Neural cell (in vitro differentiated cells): ENCODE data around the gene RIN2. TPM values are rescaled to one million over a fixed set of nuclear protein-coding genes. Genes with fewer than 3 reads are reported as not detected.

ENCODE experiments used
- H2AFZ ChIP-seq: fragments of 200-600, 300-800 bp; sonication (generic), shearing (Covaris generic); 2 replicates; pipeline ENCODE4 v1.6.0; 2014; ENCODE audit warnings: low read depth, mild to moderate bottlenecking, antibody characterized with exemption, low read length, moderate library complexity
- H3F3A ChIP-seq: fragments of 200-600 bp; shearing (Covaris generic); 2 replicates; pipeline ENCODE4 v1.6.1; 2016; ENCODE audit warnings: mild to moderate bottlenecking, moderate library complexity, mixed read lengths, antibody characterized with exemption, low read length; ENCODE audit not compliant: insufficient read depth, poor library complexity, severe bottlenecking
- H3K27ac ChIP-seq: fragments of 200-600, 300-800 bp; sonication (generic), shearing (Covaris generic); 2 replicates; pipeline ENCODE4 v1.5.1; 2014; ENCODE audit warnings: mild to moderate bottlenecking, low read length, moderate library complexity
- H3K27me3 ChIP-seq: fragments of 300-800, 200-600 bp; sonication (generic), shearing (Covaris generic); 2 replicates; pipeline ENCODE4 v1.6.0; 2014; ENCODE audit warnings: mild to moderate bottlenecking, low read depth, low read length, moderate library complexity; ENCODE audit not compliant: insufficient read depth
- H3K36me3 ChIP-seq: fragments of 300-800, 200-600 bp; sonication (generic), shearing (Covaris generic); 2 replicates; pipeline ENCODE4 v1.5.1; 2014; ENCODE audit warnings: mild to moderate bottlenecking, antibody characterized with exemption, low read length, moderate library complexity; ENCODE audit not compliant: insufficient read depth
- H3K4me2 ChIP-seq: fragments of 300-800, 200-600 bp; sonication (generic), shearing (Covaris generic); 2 replicates; pipeline ENCODE4 v1.6.0; 2014; ENCODE audit warnings: mild to moderate bottlenecking, low read length
- H3K4me3 ChIP-seq: fragments of 300-800, 200-600 bp; sonication (generic), shearing (Covaris generic); 2 replicates; pipeline ENCODE4 v1.5.1; 2014; ENCODE audit warnings: mild to moderate bottlenecking, low read length, moderate library complexity
- H3K79me2 ChIP-seq: fragments of 200-600 bp; shearing (Covaris generic); replicated peaks from 2 replicates; pipeline ENCODE4 v1.6.0; 2014; ENCODE audit warnings: mild to moderate bottlenecking, low read length, moderate library complexity; ENCODE audit not compliant: insufficient read depth
- H3K9ac ChIP-seq: fragments of 300-800, 200-600 bp; sonication (generic), shearing (Covaris generic); 2 replicates; pipeline ENCODE4 v1.6.1; 2016; ENCODE audit warnings: mild to moderate bottlenecking, low read length, mixed read lengths
- H3K9me2 ChIP-seq: fragments of 200-600 bp; shearing (Covaris generic); 2 replicates; pipeline ENCODE4 v1.6.1; 2016; ENCODE audit warnings: mild to moderate bottlenecking, low read length, mixed read lengths; ENCODE audit not compliant: insufficient read depth
- H3K9me3 ChIP-seq: fragments of 200-600, 300-800 bp; sonication (generic), shearing (Covaris generic); 2 replicates; pipeline ENCODE4 v1.6.1; 2016; ENCODE audit warnings: mild to moderate bottlenecking, mixed run types, low read length, moderate library complexity, mixed read lengths
- H4K20me1 ChIP-seq: fragments of 200-600 bp; shearing (Covaris generic); 2 replicates; pipeline ENCODE4 v1.6.1; 2016; ENCODE audit warnings: mild to moderate bottlenecking, mixed run types; ENCODE audit not compliant: insufficient read depth
- CTCF ChIP-seq: fragments of 450-650 bp; IDR thresholded peaks from 2 replicates; pipeline ENCODE4 v1.5.1; 2014; ENCODE audit warnings: antibody characterized with exemption, mild to moderate bottlenecking, moderate library complexity; ENCODE audit not compliant: poor library complexity, severe bottlenecking
- EP300 ChIP-seq: fragments of 450-650 bp; conservative IDR thresholded peaks from 2 replicates; pipeline ENCODE4 v1.6.1; 2014; ENCODE audit warnings: antibody characterized with exemption, mild to moderate bottlenecking, moderate library complexity; ENCODE audit not compliant: poor library complexity, severe bottlenecking
- EZH2 ChIP-seq: fragments of 200-600, 300-800 bp; shearing (Covaris generic), sonication (generic); IDR thresholded peaks from 2 replicates; pipeline ENCODE4 v1.6.1; 2014; ENCODE audit warnings: antibody characterized with exemption, low read length, borderline replicate concordance, mild to moderate bottlenecking; ENCODE audit not compliant: insufficient read depth, poor library complexity, severe bottlenecking
- MXI1 ChIP-seq: fragments of 450-650 bp; conservative IDR thresholded peaks from 2 replicates; pipeline ENCODE4 v1.6.1; 2014; ENCODE audit warnings: antibody characterized with exemption, mild to moderate bottlenecking; ENCODE audit not compliant: poor library complexity, severe bottlenecking
- POLR2AphosphoS5 ChIP-seq: IDR thresholded peaks from 2 replicates; pipeline ENCODE4 v1.6.1; 2012
- RAD21 ChIP-seq: fragments of 450-650 bp; conservative IDR thresholded peaks from 2 replicates; pipeline ENCODE4 v1.6.1; 2014; ENCODE audit warnings: antibody characterized with exemption, mild to moderate bottlenecking, moderate library complexity
- SMC3 ChIP-seq: fragments of 450-650 bp; conservative IDR thresholded peaks from 2 replicates; pipeline ENCODE4 v1.6.1; 2014; ENCODE audit warnings: antibody characterized with exemption, mild to moderate bottlenecking, moderate library complexity; ENCODE audit not compliant: poor library complexity
- TAF1 ChIP-seq: IDR thresholded peaks from 2 replicates; pipeline ENCODE4 v1.6.1; 2012; ENCODE audit warnings: low read depth
- polyA plus RNA-seq: library from polyadenylated mRNA; depleted of rRNA; stranded (reverse); fragments of >200 nt; gene quantifications from 2 replicates; pipeline ENCODE4 v1.2.3, GENCODE V29; 2014
- TF ChIP-seq, protein P1 (sequence below): IDR thresholded peaks from 2 replicates; pipeline ENCODE4 v1.6.1; 2012; ENCODE audit warnings: borderline replicate concordance

The RIN2 gene
- polyA plus RNA-seq, 1 donor from 2014 or later = 4.7 TPM

- H3K79me2 ChIP-seq = no peaks in the 10 kb centered on the region
- H3K36me3 ChIP-seq = no peaks in the 10 kb centered on the region
- H3K9me2 ChIP-seq = no peaks in the 10 kb centered on the region
- H3K4me2 ChIP-seq = no peak overlapping the region
- no peak overlapping the region for H3K9ac ChIP-seq
- no peak for TF ChIP-seq RAD21
- no peak for TF ChIP-seq EZH2
- TF ChIP-seq POLR2AphosphoS5 = no peak
- TF ChIP-seq, protein P1, sequence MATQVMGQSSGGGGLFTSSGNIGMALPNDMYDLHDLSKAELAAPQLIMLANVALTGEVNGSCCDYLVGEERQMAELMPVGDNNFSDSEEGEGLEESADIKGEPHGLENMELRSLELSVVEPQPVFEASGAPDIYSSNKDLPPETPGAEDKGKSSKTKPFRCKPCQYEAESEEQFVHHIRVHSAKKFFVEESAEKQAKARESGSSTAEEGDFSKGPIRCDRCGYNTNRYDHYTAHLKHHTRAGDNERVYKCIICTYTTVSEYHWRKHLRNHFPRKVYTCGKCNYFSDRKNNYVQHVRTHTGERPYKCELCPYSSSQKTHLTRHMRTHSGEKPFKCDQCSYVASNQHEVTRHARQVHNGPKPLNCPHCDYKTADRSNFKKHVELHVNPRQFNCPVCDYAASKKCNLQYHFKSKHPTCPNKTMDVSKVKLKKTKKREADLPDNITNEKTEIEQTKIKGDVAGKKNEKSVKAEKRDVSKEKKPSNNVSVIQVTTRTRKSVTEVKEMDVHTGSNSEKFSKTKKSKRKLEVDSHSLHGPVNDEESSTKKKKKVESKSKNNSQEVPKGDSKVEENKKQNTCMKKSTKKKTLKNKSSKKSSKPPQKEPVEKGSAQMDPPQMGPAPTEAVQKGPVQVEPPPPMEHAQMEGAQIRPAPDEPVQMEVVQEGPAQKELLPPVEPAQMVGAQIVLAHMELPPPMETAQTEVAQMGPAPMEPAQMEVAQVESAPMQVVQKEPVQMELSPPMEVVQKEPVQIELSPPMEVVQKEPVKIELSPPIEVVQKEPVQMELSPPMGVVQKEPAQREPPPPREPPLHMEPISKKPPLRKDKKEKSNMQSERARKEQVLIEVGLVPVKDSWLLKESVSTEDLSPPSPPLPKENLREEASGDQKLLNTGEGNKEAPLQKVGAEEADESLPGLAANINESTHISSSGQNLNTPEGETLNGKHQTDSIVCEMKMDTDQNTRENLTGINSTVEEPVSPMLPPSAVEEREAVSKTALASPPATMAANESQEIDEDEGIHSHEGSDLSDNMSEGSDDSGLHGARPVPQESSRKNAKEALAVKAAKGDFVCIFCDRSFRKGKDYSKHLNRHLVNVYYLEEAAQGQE = no peak
- no peak for TF ChIP-seq MXI1
- TF ChIP-seq TAF1 = no peak
- TF ChIP-seq CTCF = no peak
- TF ChIP-seq SMC3 = no peak
- no peak for TF ChIP-seq EP300
- H4K20me1 ChIP-seq = no peaks in the 10 kb centered on the region
- no peaks in the 10 kb centered on the region for H3F3A ChIP-seq
- no peaks in the 10 kb centered on the region for H3K27me3 ChIP-seq
- no peak overlapping the region for H3K4me3 ChIP-seq
- no peak overlapping the region for H3K27ac ChIP-seq
- no peaks in the 10 kb centered on the region for H3K9me3 ChIP-seq
- H2AFZ ChIP-seq = no peak overlapping the region
Measured at GRCh38 chr20:19723813-19724430, 34.1 kb upstream of the RIN2 start.

GRCh38 chr20:19725373-19725772 is 32.7 kb upstream of the RIN2 start:
- Histone ChIP-seq H3K9ac (no peak overlapping the region), H3K4me2 (no peak overlapping the region), H3K27me3 (no peaks in the 10 kb centered on the region), H4K20me1 (no peaks in the 10 kb centered on the region), H3K4me3 (no peak overlapping the region), H3K79me2 (no peaks in the 10 kb centered on the region), H3K9me3 (no peaks in the 10 kb centered on the region), H3K9me2 (no peaks in the 10 kb centered on the region), H3K27ac (no peak overlapping the region), H3F3A (no peaks in the 10 kb centered on the region), H3K36me3 (no peaks in the 10 kb centered on the region), H2AFZ (no peak overlapping the region)
- TF ChIP-seq POLR2AphosphoS5 (no peak), RAD21 (no peak), SMC3 (no peak), CTCF (no peak), MXI1 (no peak), TAF1 (no peak), EZH2 (no peak), EP300 (no peak)
- TF ChIP-seq, protein P1 = no peak
